ENCODE measurements around the gene ANXA7.
A peak's percentile ranks its signal among the peaks of the same experiment; 100 is the strongest.
"Not testable (repeated sequence)": the region's sequence is repeated elsewhere in the genome, so short reads cannot be mapped to it uniquely, and the experiment has no call there.

The ANXA7 gene

GRCh38 chr10:73407495-73407894, 6.4 kb downstream of the ANXA7 start:
- TF ChIP-seq, protein P1, sequence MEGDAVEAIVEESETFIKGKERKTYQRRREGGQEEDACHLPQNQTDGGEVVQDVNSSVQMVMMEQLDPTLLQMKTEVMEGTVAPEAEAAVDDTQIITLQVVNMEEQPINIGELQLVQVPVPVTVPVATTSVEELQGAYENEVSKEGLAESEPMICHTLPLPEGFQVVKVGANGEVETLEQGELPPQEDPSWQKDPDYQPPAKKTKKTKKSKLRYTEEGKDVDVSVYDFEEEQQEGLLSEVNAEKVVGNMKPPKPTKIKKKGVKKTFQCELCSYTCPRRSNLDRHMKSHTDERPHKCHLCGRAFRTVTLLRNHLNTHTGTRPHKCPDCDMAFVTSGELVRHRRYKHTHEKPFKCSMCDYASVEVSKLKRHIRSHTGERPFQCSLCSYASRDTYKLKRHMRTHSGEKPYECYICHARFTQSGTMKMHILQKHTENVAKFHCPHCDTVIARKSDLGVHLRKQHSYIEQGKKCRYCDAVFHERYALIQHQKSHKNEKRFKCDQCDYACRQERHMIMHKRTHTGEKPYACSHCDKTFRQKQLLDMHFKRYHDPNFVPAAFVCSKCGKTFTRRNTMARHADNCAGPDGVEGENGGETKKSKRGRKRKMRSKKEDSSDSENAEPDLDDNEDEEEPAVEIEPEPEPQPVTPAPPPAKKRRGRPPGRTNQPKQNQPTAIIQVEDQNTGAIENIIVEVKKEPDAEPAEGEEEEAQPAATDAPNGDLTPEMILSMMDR (IDR thresholded peaks at IDR 0.05; ENCODE audit: low read depth, low read length) = no peak
- DNase-seq (ENCODE audit: extremely low read depth, low read depth) = no peak

DNA sequence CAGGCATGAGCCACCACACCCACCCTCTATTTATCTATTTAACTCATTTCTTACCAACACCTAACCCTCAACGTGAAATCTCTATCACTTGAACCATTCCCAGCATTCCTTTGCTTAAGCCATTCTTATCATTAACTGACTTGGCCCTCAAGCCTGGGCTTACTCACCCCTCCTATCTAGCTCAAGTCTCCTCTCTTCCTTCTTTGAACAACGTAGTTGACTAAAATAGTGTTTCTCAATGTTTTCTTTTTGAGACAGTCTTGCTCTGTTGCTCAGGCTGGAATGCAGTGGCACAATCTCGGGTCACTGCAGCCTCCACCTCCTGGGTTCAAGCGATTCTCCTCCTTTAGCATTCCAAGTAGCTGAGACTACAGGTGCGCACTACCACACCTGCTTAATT, 7.0 kb downstream of the ANXA7 start:
- DNase-seq (ENCODE audit: extremely low read depth, low read depth) = no peak
- TF ChIP-seq, protein P1 (IDR thresholded peaks at IDR 0.05; ENCODE audit: low read depth, low read length) = no peak

- DNase-seq (ENCODE audit: extremely low read depth, low read depth) = no peak
- TF ChIP-seq, protein P1 (IDR thresholded peaks at IDR 0.05; ENCODE audit: low read depth, low read length) = no peak
These were observed 8.3 kb downstream of the ANXA7 start for GRCh38 chr10:73405556-73405955.

- no peak for DNase-seq (ENCODE audit: extremely low read depth, low read depth)
- TF ChIP-seq, protein P1 (IDR thresholded peaks at IDR 0.05; ENCODE audit: low read depth, low read length) = no peak
These were observed 9.2 kb downstream of the ANXA7 start for GRCh38 chr10:73404690-73405089.

- TF ChIP-seq, protein P1 (IDR thresholded peaks at IDR 0.05; ENCODE audit: low read depth, low read length) = no peak
- no peak for DNase-seq (ENCODE audit: extremely low read depth, low read depth)
These were observed 12.2 kb downstream of the ANXA7 start for GRCh38 chr10:73401636-73402035.

DNA sequence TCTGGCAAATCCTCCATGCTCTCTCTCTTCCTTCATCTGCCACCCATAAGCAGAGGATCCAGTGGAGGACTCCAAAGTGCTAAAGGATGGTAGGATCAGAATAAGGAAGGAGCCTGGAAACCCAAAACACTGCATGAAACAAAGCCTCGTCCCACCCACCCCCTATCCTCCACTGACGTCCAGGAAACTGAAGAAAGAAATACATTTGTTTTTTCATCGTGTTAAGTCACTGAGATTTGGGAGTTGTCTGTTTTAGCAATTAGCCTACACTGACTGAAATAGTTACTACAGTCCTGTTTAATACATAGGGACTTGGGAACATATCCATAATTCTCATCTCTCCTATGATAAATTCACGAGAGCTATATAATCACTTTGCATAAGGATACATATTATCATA, 14.8 kb downstream of the ANXA7 start:
- no peak for DNase-seq (ENCODE audit: extremely low read depth, low read depth)
- TF ChIP-seq, protein P1 (IDR thresholded peaks at IDR 0.05; ENCODE audit: low read depth, low read length) = no peak

DNA sequence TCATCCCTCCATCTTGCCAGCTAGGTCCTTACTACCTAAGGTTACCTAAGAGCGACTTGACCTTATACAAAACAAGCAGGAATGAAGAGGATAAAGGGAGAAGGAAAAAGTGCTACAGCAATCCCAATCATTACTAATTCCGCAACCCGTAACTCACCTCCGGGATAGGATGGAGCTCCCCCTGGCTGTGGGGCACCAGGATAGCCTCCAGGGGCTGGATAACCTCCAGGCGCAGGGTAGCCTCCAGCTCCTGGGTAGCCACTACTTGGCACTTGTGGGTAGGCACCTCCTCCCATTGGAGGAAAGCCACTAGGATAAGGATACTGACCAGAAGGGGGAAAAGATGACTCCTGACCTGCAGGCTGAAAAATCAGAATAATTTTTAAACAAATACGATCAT, 15.8 kb downstream of the ANXA7 start:
- TF ChIP-seq, protein P1 (IDR thresholded peaks at IDR 0.05; ENCODE audit: low read depth, low read length) = peak; percentile 2
- DNase-seq (ENCODE audit: extremely low read depth, low read depth) = no peak

DNA sequence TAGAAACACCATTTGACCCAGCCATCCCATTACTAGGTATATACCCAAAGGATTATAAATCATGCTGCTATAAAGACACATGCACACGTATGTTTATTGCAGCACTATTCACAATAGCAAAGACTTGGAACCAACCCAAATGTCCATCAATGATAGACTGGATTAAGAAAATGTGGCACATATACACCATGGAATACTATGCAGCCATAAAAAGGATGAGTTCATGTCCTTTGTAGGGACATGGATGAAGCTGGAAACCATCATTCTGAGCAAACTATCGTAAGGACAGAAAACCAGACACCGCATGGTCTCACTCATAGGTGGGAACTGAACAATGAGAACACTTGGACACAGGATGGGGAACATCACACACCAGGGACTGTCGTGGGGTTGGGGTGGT, 19.5 kb downstream of the ANXA7 start:
- DNase-seq (ENCODE audit: extremely low read depth, low read depth) = not testable (repeated sequence)

Data from AG09319 (cell line).